GDM1 (cell line): ENCODE data around the gene SMC2.

ENCODE experiments used
- DNase-seq: peaks from one replicate; lab custom pipeline; 2025; lab: John Stamatoyannopoulos, UW

Gene SMC2

DNA sequence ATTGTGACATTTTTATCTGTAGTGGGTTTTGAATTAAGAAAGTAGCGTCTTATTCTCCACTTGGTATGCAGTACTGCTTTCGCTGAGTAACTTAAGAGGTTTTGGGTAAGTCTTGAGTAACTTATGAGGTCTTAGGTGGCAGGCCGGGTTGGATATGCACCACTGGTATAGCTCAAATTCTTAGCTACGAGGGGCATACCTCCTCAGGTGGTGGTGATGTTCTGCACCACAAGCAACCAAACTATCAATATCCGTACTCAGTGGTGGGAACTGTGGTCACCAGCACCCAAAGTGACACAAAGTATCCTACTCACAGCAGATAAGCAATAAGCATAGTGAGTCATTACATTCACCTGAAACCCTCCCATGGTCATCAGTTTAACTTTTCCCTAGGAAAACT is 13.7 kb downstream of the SMC2 start:
- no peak for DNase-seq

DNA sequence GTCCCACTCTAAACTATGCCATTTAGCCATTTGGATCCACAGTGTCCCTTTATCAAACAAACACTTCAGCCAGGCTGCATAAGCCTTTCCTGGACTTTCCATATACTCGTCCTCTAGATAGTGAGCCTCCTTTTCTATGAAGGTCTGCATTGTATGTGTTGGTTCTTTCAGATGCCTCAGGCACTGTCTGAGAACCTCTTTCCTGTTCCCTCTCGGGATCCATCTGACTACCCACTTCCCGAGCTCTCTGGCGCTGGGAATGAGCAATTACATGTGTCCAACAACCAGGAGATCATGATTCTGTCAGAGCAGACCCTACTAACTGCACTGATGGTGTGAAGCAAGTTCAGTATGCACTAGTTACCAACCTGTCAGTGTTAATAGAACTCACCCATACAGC is 14.2 kb downstream of the SMC2 start:
- DNase-seq: no peak

- no peak for DNase-seq
These were observed 16.4 kb downstream of the SMC2 start for GRCh38 chr9:104110509-104110908.

GRCh38 chr9:104118916-104119315 is 24.8 kb downstream of the SMC2 start:
- no peak for DNase-seq

DNA sequence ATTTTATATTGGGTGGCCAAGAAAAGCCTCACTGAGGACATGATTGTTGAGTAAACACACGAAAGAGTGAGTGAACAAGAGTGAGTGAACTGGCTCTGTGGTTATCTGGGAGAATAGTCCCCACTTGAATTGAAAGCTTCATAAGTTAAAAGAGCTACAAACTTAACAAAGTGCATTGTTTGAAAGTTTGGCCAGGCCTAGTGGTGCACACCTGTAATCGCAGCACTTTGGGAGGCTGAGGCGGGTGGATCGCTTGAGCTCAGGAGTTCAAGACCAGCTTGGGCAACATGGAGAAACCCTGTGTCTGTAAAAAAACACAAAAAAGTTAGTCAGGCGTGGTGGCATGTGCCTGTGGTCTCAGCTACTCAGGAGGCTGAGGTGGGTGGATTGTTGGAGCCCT is 26.9 kb downstream of the SMC2 start:
- no peak for DNase-seq

DNA sequence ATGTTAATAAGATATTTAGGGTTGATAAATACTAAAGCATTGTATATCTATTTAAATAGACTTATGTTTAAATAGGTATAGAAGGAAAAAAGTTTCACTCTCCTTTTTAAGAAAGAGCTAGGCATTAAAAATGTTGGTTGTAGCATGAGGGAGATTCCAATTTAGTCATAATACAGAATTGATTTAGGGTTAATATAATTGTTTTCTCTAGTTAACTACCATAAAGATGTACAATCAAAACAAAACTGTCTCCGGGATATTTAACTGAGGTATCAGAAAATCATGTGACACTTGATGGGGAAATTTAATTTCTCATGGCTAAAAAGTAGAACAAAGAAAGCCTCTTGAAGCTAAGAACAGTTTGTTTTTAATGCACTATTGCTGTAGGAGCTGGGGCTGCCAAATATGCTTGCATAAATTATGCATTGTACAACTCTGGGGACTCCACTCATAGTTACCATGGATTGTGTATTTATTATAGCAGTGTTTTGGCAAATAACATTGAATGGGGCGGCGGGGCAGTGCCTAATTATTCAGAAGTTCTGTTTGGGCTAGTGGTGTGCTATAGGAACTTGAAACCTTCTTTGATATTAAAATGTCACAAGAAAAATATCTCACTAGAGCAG is 44.2 kb downstream of the SMC2 start:
- DNase-seq: no peak

DNA sequence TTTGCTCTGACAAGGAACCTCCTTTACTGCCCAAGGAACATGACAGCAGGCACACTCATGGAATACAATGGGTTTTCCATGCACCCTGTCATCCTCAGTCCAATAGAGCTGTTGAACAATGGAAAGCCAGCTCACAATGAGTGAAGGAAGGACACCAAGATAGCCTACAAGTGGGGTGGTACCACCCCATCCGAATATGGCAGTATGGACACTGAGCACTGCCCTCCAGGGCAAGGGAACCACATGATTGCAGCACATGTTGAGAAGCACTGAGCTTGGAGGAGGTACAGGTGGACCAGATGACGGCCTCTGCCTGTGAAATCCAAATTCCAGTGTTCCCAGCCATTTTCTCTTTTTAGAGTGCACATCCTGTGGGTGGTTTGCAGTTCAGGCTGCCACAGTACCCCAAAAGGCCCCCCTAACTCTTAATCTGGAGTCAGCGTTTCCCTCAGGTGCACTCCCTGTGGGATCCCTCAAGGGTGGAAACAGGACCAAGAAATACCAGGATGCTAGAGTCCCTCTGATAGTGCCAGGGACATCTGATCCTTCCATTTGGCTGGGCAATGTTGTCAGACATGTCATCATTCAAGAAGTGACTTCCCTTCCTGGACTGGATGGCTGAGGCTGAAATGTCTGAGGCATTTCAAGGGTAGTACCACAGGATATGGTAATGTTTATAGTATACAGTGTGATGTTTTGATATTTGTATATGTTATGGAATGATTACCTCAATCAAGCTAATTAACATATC is 48.9 kb downstream of the SMC2 start:
- DNase-seq: no peak

- no peak for DNase-seq
These were observed 49.4 kb downstream of the SMC2 start for GRCh38 chr9:104143550-104143910.

- no peak for DNase-seq
These were observed 50.2 kb downstream of the SMC2 start for GRCh38 chr9:104144336-104144735.

DNA sequence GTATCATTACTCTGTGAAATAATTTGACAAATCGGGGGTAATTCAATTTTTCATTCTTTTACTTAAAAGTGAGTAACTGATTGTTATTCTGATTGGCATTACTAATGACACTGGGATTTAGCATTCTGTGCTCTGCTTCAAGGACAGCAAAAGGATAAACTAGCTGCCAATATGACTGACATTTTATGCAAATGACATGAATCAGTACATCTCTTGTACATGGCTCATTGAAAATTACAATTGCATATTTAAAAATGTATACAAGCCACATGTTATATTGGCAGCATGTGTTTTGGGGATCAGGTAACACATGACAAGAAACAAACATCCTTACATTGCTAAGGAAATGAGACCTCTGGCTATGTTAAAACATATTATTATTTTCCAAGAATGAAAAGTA is 79.0 kb downstream of the SMC2 start:
- no peak for DNase-seq

GRCh38 chr9:104177003-104177611 is 83.0 kb downstream of the SMC2 start:
- no peak for DNase-seq

GRCh38 chr9:104177676-104178075 is 83.6 kb downstream of the SMC2 start:
- DNase-seq: no peak
